ENCODE data around the gene NDRG4. TPM values are rescaled to one million over a fixed set of nuclear protein-coding genes. Genes with fewer than 3 reads are reported as not detected.

Gene NDRG4
- total RNA-seq, 1 donor from 2014 or later, result 8.7 TPM

DNA sequence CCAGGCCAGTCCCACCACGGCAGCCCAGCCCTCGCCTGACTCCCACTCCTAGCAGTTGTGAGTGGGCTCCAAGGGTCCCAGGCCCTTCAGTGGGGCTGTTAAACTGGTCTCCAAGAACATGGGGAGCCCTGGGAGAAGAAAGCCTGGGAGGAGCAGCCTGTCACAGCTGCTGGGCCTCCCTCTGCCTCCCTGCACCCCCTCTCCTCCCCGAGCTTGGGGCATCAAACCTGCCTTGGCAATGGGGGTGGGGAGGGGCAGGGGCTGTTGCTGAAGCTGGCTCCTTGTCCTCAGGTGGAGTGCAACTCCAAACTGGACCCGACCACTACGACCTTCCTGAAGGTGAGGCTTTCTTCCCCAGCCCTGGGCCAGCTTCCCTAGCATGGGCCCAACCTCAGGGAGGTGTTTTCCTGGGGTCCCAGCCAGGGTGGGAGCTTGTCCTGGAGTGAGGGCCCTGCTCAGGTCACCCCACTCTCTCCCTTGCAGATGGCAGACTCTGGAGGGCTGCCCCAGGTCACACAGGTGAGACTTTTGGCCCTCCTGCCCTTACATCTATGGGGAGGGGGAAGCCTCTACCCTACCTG lies 8.8 kb downstream of the NDRG4 start:
- Mint-ChIP-seq H3K9me3 (ENCODE audit: low read depth) (no peaks in the 10 kb centered on the region), H3K4me1 (ENCODE audit: low read depth) (peaks cover under 1% of the 10 kb centered on the region), H3K27ac (ENCODE audit: unreplicated experiment) (no peak overlapping the region), H3K36me3 (ENCODE audit: low read depth) (no peaks in the 10 kb centered on the region), H3K4me3 (ENCODE audit: unreplicated experiment) (no peak overlapping the region), H3K27me3 (ENCODE audit: low read depth) (no peaks in the 10 kb centered on the region)
- TF ChIP-seq, protein P1, sequence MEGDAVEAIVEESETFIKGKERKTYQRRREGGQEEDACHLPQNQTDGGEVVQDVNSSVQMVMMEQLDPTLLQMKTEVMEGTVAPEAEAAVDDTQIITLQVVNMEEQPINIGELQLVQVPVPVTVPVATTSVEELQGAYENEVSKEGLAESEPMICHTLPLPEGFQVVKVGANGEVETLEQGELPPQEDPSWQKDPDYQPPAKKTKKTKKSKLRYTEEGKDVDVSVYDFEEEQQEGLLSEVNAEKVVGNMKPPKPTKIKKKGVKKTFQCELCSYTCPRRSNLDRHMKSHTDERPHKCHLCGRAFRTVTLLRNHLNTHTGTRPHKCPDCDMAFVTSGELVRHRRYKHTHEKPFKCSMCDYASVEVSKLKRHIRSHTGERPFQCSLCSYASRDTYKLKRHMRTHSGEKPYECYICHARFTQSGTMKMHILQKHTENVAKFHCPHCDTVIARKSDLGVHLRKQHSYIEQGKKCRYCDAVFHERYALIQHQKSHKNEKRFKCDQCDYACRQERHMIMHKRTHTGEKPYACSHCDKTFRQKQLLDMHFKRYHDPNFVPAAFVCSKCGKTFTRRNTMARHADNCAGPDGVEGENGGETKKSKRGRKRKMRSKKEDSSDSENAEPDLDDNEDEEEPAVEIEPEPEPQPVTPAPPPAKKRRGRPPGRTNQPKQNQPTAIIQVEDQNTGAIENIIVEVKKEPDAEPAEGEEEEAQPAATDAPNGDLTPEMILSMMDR (IDR thresholded peaks at IDR 0.05), result no peak
- DNase-seq (ENCODE audit: low spot score), result peak; percentile 64

GRCh38 chr16:58509256-58510096 lies 9.5 kb downstream of the NDRG4 start:
- DNase-seq (ENCODE audit: low spot score), result peak; percentile 65
- TF ChIP-seq, protein P1 (IDR thresholded peaks at IDR 0.05), result no peak
- Mint-ChIP-seq H3K27ac (ENCODE audit: unreplicated experiment) (no peak overlapping the region), H3K27me3 (ENCODE audit: low read depth) (no peaks in the 10 kb centered on the region), H3K9me3 (ENCODE audit: low read depth) (no peaks in the 10 kb centered on the region), H3K4me3 (ENCODE audit: unreplicated experiment) (no peak overlapping the region), H3K36me3 (ENCODE audit: low read depth) (no peaks in the 10 kb centered on the region), H3K4me1 (ENCODE audit: low read depth) (peaks cover 3% of the 10 kb centered on the region)

DNA sequence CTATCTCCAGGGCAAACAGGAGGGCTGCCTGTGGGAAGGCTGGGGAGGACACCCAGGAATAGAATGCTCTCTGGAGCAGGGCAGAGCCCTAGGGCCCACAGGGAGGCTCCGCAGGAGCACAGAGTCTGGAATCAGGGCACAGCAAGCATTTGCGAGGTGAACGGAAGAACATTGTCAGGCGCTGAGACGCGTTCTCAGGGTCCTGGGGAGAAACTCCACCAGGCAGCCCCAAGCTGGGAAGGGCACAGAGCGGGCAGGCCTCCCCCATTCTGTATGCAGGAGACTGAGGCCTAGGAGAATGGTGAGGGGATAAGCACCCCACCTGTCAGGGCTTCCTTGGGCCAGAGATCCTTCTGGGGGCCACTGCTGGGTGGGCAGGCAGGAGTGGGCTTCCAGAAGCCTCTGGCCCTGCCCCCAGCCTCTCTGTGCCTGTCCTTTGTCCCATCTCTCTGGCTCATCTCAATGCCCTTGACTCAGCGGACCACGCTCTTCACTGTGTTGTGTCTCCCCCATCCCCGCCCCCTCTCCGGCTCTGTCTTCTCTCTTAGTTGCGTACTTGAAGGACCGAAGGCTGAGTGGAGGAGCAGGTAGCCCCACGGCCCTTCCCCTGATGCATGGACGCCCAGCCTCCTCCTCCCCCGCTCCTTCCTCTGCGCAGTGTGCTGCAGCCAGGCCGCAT lies 10.3 kb downstream of the NDRG4 start:
- Mint-ChIP-seq H3K27ac (ENCODE audit: unreplicated experiment) (no peak overlapping the region), H3K4me3 (ENCODE audit: unreplicated experiment) (no peak overlapping the region), H3K36me3 (ENCODE audit: low read depth) (no peaks in the 10 kb centered on the region), H3K27me3 (ENCODE audit: low read depth) (no peaks in the 10 kb centered on the region), H3K9me3 (ENCODE audit: low read depth) (no peaks in the 10 kb centered on the region), H3K4me1 (ENCODE audit: low read depth) (peaks cover 9% of the 10 kb centered on the region)
- TF ChIP-seq, protein P1 (IDR thresholded peaks at IDR 0.05), result no peak
- DNase-seq (ENCODE audit: low spot score), result peak; percentile 68

GRCh38 chr16:58510776-58511628 lies 11.1 kb downstream of the NDRG4 start:
- no peak overlapping the region for H3K27ac Mint-ChIP-seq (ENCODE audit: unreplicated experiment)
- TF ChIP-seq, protein P1 (IDR thresholded peaks at IDR 0.05), result no peak
- no peak overlapping the region for H3K4me3 Mint-ChIP-seq (ENCODE audit: unreplicated experiment)
- DNase-seq (ENCODE audit: low spot score), result peak; percentile 89
- no peaks in the 10 kb centered on the region for H3K9me3 Mint-ChIP-seq (ENCODE audit: low read depth)
- H3K27me3 Mint-ChIP-seq (ENCODE audit: low read depth), result no peaks in the 10 kb centered on the region
- peaks cover 9% of the 10 kb centered on the region for H3K4me1 Mint-ChIP-seq (ENCODE audit: low read depth)
- H3K36me3 Mint-ChIP-seq (ENCODE audit: low read depth), result no peaks in the 10 kb centered on the region
